Measurements from ENCODE around the gene ZCCHC17. TPM values are rescaled to one million over a fixed set of nuclear protein-coding genes. Genes with fewer than 3 reads are reported as not detected.

Gene ZCCHC17
- total and polyA plus RNA-seq, 2 experiments from 2014 or later: 25.9 to 44.3 TPM

DNA sequence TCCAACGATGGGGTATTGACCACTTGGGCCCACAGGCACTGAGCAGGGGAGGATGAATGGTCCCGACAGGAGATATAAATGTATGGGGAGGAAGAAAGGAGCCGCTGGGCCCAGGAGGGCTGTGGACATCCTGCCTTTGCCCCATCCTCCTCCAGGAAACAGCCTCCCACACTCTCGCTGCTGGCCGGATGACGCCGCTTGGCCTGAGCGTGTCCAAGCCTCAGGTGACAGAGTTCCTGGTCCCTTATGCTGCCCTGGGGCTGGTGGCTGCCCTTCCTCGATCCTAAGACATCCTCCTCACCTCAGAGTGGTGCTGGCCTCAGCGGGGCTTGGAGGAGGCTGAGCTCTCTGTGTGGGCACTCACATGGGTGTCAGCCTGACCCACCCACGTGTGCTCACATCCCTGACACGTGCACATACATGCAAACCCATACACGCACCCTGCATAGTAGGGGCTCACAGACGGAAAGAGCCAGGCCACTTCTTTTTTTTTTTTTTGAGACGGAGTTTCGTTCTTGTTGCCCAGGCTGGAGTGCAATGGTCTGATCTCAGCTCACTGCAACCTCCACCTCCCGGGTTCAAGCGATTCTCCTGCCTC, 110.3 kb downstream of the ZCCHC17 start:
- Histone ChIP-seq H2AFZ (no peak overlapping the region), H4K20me1 (ENCODE audit: insufficient read depth, poor library complexity, severe bottlenecking) (no peaks in the 10 kb centered on the region), H3K4me2 (no peak overlapping the region), H3K27me3 (no peaks in the 10 kb centered on the region), H3K9me2 (replicated peaks; ENCODE audit: insufficient read depth) (no peaks in the 10 kb centered on the region), H3K4me1 (ENCODE audit: insufficient read depth) (no peaks in the 10 kb centered on the region), H3K4me3 (no peak overlapping the region), H3K36me3 (replicated peaks; ENCODE audit: insufficient read depth, low read depth) (no peaks in the 10 kb centered on the region), H3K27ac (no peak overlapping the region), H3K79me2 (no peaks in the 10 kb centered on the region), H3K9me3 (ENCODE audit: low read depth) (no peaks in the 10 kb centered on the region)
- no peak for DNase-seq (ENCODE audit: low spot score)
- TF ChIP-seq EZH2 (IDR thresholded peaks at IDR 0.05; ENCODE audit: borderline replicate concordance) (no peak), CTCF (IDR thresholded peaks at IDR 0.05; ENCODE audit: poor library complexity) (no peak), EZH2phosphoT487 (IDR thresholded peaks at IDR 0.05; ENCODE audit: low read depth, severe bottlenecking, unreplicated experiment) (no peak)
- WGBS (ENCODE audit: low lambda C conversion rate, missing lambda C conversion rate): 80% methylated on average over 18 of the region's 18 CpGs

DNA sequence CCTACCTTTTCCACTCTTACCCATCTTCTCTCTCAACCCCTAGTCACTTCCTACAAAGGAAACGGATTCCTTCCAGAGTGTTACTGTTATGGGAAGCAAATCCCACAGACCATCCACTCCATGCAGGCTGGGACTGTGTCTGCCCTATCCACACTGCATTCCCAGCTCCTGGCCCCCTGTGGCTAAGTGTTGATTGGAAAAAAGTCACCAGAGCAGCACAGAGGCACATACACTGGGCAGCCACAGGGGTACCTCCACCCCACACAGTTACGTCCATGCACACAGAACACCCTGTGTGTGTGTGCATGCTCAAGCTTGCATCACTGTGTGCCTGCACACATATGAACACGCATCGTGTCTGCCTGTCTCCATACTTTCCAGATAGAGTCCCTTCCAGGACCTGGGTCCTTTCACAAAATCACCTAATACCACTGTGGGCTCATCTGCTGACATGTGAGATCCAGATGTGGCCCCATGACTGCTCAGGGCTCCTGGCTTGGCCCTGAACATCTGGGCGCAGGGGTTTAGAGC, 112.0 kb downstream of the ZCCHC17 start:
- Histone ChIP-seq H3K4me1 (ENCODE audit: insufficient read depth) (peaks cover 5% of the 10 kb centered on the region), H3K27me3 (no peaks in the 10 kb centered on the region), H3K36me3 (replicated peaks; ENCODE audit: insufficient read depth, low read depth) (no peaks in the 10 kb centered on the region), H2AFZ (no peak overlapping the region), H3K4me3 (no peak overlapping the region), H3K27ac (no peak overlapping the region), H4K20me1 (ENCODE audit: insufficient read depth, poor library complexity, severe bottlenecking) (no peaks in the 10 kb centered on the region), H3K9me3 (ENCODE audit: low read depth) (no peaks in the 10 kb centered on the region), H3K4me2 (no peak overlapping the region), H3K79me2 (peaks cover 13% of the 10 kb centered on the region), H3K9me2 (replicated peaks; ENCODE audit: insufficient read depth) (no peaks in the 10 kb centered on the region)
- 83% methylated on average over 5 of the region's 5 CpGs for WGBS (ENCODE audit: low lambda C conversion rate, missing lambda C conversion rate)
- DNase-seq (ENCODE audit: low spot score): no peak
- TF ChIP-seq CTCF (IDR thresholded peaks at IDR 0.05; ENCODE audit: poor library complexity) (no peak), EZH2 (IDR thresholded peaks at IDR 0.05; ENCODE audit: borderline replicate concordance) (no peak), EZH2phosphoT487 (IDR thresholded peaks at IDR 0.05; ENCODE audit: low read depth, severe bottlenecking, unreplicated experiment) (no peak)

DNA sequence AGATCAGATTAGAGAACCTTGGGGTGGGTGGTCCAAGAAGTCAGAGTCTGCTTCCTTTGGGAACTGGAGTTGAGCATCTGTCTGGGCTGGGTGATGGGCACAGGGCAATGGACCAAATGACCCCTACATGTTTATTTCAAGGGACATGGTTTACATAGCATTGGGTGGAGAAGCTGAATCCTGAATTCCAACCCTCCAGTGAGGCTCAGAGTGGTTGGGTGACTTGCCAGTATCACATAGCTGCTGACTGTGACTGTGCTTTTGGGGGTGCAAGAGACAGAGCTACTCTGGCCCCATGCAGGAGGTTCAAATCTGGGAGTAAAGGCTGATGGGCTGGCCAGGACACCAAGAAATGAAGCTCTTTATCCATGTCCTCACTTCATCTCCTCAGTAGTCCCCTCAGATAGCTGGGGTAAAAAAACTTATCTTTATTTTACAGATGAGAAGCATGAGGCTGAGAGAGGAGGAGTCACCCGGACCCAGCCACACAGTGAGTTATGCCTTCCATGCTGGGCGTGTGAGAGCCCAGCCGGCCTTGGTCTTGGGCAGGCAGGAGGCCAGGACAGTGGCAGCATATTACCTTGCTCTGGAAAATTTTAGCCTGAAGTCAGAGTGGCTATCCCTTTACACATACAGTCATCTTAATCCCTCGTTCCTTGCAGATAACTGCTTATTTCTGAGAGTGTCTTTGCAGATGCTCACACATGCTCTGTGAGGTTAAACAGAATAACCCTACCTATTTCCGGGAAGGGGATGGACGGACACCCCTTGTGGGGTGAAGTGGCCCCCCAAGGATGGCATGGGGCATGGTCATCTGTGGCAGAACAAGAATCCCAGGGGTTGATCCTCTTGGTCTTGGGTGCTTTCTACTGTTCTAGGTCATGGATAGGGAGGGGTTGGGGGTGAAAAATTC, 113.4 kb downstream of the ZCCHC17 start:
- 74% methylated on average over 6 of the region's 6 CpGs for WGBS (ENCODE audit: low lambda C conversion rate, missing lambda C conversion rate)
- Histone ChIP-seq H2AFZ (no peak overlapping the region), H3K79me2 (peaks cover 22% of the 10 kb centered on the region), H3K4me3 (no peak overlapping the region), H3K27me3 (no peaks in the 10 kb centered on the region), H3K4me2 (no peak overlapping the region), H3K9me3 (ENCODE audit: low read depth) (no peaks in the 10 kb centered on the region), H3K27ac (no peak overlapping the region), H3K4me1 (ENCODE audit: insufficient read depth) (peaks cover 13% of the 10 kb centered on the region), H4K20me1 (ENCODE audit: insufficient read depth, poor library complexity, severe bottlenecking) (no peaks in the 10 kb centered on the region), H3K36me3 (replicated peaks; ENCODE audit: insufficient read depth, low read depth) (no peaks in the 10 kb centered on the region), H3K9me2 (replicated peaks; ENCODE audit: insufficient read depth) (no peaks in the 10 kb centered on the region)
- no peak for DNase-seq (ENCODE audit: low spot score)
- TF ChIP-seq EZH2phosphoT487 (IDR thresholded peaks at IDR 0.05; ENCODE audit: low read depth, severe bottlenecking, unreplicated experiment): no peak
- TF ChIP-seq EZH2 (IDR thresholded peaks at IDR 0.05; ENCODE audit: borderline replicate concordance): no peak
- TF ChIP-seq CTCF (IDR thresholded peaks at IDR 0.05; ENCODE audit: poor library complexity): no peak
